HG02763 (cell line): ENCODE data around the gene ZFHX2.
A peak's percentile ranks its signal among the peaks of the same experiment; 100 is the strongest.

Experiments
- ATAC-seq: cut with Tn5 transposase; IDR thresholded peaks from one replicate; pipeline ENCODE4 v1.9.1; 2021; ENCODE audit warnings: mild to moderate bottlenecking, moderate library complexity; ENCODE audit not compliant: unreplicated experiment

Gene ZFHX2

GRCh38 chr14:23573384-23574015, 21.9 kb upstream of the ZFHX2 start:
- no peak for ATAC-seq

- ATAC-seq: no peak
These were observed 21.3 kb upstream of the ZFHX2 start for GRCh38 chr14:23572836-23573235.

GRCh38 chr14:23572524-23572828, 20.9 kb upstream of the ZFHX2 start:
- ATAC-seq: no peak

GRCh38 chr14:23571701-23572523, 20.3 kb upstream of the ZFHX2 start:
- ATAC-seq: no peak

GRCh38 chr14:23570806-23571483, 19.4 kb upstream of the ZFHX2 start:
- ATAC-seq: no peak

- no peak for ATAC-seq
These were observed 18.0 kb upstream of the ZFHX2 start for GRCh38 chr14:23569443-23570151.

GRCh38 chr14:23568600-23569331, 17.2 kb upstream of the ZFHX2 start:
- ATAC-seq: no peak

GRCh38 chr14:23568021-23568599, 16.5 kb upstream of the ZFHX2 start:
- ATAC-seq: no peak

GRCh38 chr14:23567186-23568020, 15.8 kb upstream of the ZFHX2 start, which contains the start of gene AP1G2:
Gene AP1G2 (minus strand): TSS chr14:23567791. CDS start chr14:23567314, 477 bp downstream.
- ATAC-seq: peak; percentile 92

- no peak for ATAC-seq
These were observed 15.2 kb upstream of the ZFHX2 start for GRCh38 chr14:23566778-23567185.

GRCh38 chr14:23566112-23566777, 14.7 kb upstream of the ZFHX2 start:
- no peak for ATAC-seq

- ATAC-seq: no peak
These were observed 14.1 kb upstream of the ZFHX2 start for GRCh38 chr14:23565626-23566025.

- ATAC-seq: no peak
These were observed 13.3 kb upstream of the ZFHX2 start for GRCh38 chr14:23564876-23565275.

- no peak for ATAC-seq
These were observed 12.7 kb upstream of the ZFHX2 start for GRCh38 chr14:23564181-23564812.

GRCh38 chr14:23563473-23564180, 12.1 kb upstream of the ZFHX2 start:
- no peak for ATAC-seq

GRCh38 chr14:23562822-23563472, 11.4 kb upstream of the ZFHX2 start:
- ATAC-seq: no peak
